Cardiac fibroblast (primary cell): ENCODE results near the gene RNF20.
"Not testable (repeated sequence)": the region's sequence is repeated elsewhere in the genome, so short reads cannot be mapped to it uniquely, and the experiment has no call there.

Experiments
- DNase-seq, 2 donors: peaks; one replicate each; pipeline versions ENCODE4 v3.0.0 to v3.0.0-alpha.2; 2010; ENCODE audit warnings: low read depth in 2 of 2
- H3K4me3 ChIP-seq, 2 donors: replicated peaks in 1 of 2; 1 replicate in 1 of 2; 2 replicates in 1 of 2; pipeline ENCODE4 v1.5.1; 2011; ENCODE audit warnings: low read depth in 2 of 2, low read length in 2 of 2, mild to moderate bottlenecking in 2 of 2, moderate library complexity in 1 of 2
- CTCF ChIP-seq: IDR thresholded peaks from one replicate; pipeline ENCODE4 v1.5.1; 2011; ENCODE audit warnings: low read depth, mild to moderate bottlenecking, low read length, inconsistent platforms

RNF20 gene

GRCh38 chr9:101549472-101550098, 15.9 kb downstream of the RNF20 start:
- H3K4me3 ChIP-seq = not testable (repeated sequence)
- DNase-seq = peak in 1 of 2 donors; percentile 12
- peak; percentile 15 for TF ChIP-seq CTCF

- no peak overlapping the region for H3K4me3 ChIP-seq
- no peak for TF ChIP-seq CTCF
- DNase-seq = no peak
Measured at GRCh38 chr9:101561740-101562139, 28.1 kb downstream of the RNF20 start.

- DNase-seq = no peak
- no peak for TF ChIP-seq CTCF
- no peak overlapping the region for H3K4me3 ChIP-seq
Measured at GRCh38 chr9:101562966-101563365, 29.3 kb downstream of the RNF20 start.

GRCh38 chr9:101564252-101564651, 30.6 kb downstream of the RNF20 start:
- no peak for TF ChIP-seq CTCF
- DNase-seq = no peak
- no peak overlapping the region for H3K4me3 ChIP-seq

GRCh38 chr9:101566904-101567724, 33.5 kb downstream of the RNF20 start:
- peak; percentile 25 to 64 for DNase-seq
- no peak overlapping the region for H3K4me3 ChIP-seq
- TF ChIP-seq CTCF = peak; percentile 54

GRCh38 chr9:101567725-101568350, 34.2 kb downstream of the RNF20 start:
- TF ChIP-seq CTCF = no peak

More at GRCh38 chr9:101567725-101568350, 34.2 kb downstream of the RNF20 start:
- no peak for DNase-seq
- no peak overlapping the region for H3K4me3 ChIP-seq
